ENCODE measurements around the gene EPHA3.

DNA sequence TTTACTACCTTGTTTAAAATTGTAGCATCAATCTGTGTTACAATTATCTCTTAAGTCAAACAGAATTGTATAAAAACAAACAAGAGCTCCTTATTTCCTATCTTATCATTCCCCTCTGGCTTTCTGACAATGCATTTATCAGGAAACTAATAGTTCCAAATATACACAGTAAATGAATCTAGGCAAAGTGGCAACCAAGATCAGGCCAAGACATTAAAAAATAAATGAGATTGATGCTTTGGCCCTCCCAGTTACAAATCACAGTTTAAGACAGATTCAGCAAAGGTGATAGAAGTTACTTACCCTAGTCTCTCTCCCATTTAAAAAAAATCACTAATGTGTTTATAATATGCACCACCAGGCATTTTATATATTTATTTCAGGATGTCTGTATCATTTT lies 236.7 kb downstream of the EPHA3 start:
- TF ChIP-seq CHD2 (IDR thresholded peaks at IDR 0.05; ENCODE audit: low read depth, low read length) (no peak), RCOR1 (IDR thresholded peaks at IDR 0.05; ENCODE audit: borderline replicate concordance in 1 of 2, low read depth in 2 of 2, low read length in 2 of 2) (no peak), TEAD4 (IDR thresholded peaks at IDR 0.05; ENCODE audit: low read length) (no peak), TEAD4 (CRISPR knock-in tag; IDR thresholded peaks at IDR 0.05; ENCODE audit: borderline replicate concordance) (no peak), RB1 (IDR thresholded peaks at IDR 0.05; ENCODE audit: low read depth) (no peak), EZH2 (IDR thresholded peaks at IDR 0.05; ENCODE audit: borderline replicate concordance, low read depth, low read length) (no peak), EP300 (IDR thresholded peaks at IDR 0.05; ENCODE audit: low read length) (no peak), JUN (IDR thresholded peaks at IDR 0.05; ENCODE audit: borderline replicate concordance, low read depth, low read length) (no peak), JUN (CRISPR knock-in tag; IDR thresholded peaks at IDR 0.05; ENCODE audit: borderline replicate concordance) (no peak), MYNN (IDR thresholded peaks at IDR 0.05) (no peak), MYNN (CRISPR knock-in tag; IDR thresholded peaks at IDR 0.05) (no peak), EGR1 (conservative IDR thresholded peaks at IDR 0.05) (no peak), HCFC1 (IDR thresholded peaks at IDR 0.05; ENCODE audit: low read depth, low read length) (no peak), SOX6 (IDR thresholded peaks at IDR 0.05) (no peak)
- TF ChIP-seq, protein P1, sequence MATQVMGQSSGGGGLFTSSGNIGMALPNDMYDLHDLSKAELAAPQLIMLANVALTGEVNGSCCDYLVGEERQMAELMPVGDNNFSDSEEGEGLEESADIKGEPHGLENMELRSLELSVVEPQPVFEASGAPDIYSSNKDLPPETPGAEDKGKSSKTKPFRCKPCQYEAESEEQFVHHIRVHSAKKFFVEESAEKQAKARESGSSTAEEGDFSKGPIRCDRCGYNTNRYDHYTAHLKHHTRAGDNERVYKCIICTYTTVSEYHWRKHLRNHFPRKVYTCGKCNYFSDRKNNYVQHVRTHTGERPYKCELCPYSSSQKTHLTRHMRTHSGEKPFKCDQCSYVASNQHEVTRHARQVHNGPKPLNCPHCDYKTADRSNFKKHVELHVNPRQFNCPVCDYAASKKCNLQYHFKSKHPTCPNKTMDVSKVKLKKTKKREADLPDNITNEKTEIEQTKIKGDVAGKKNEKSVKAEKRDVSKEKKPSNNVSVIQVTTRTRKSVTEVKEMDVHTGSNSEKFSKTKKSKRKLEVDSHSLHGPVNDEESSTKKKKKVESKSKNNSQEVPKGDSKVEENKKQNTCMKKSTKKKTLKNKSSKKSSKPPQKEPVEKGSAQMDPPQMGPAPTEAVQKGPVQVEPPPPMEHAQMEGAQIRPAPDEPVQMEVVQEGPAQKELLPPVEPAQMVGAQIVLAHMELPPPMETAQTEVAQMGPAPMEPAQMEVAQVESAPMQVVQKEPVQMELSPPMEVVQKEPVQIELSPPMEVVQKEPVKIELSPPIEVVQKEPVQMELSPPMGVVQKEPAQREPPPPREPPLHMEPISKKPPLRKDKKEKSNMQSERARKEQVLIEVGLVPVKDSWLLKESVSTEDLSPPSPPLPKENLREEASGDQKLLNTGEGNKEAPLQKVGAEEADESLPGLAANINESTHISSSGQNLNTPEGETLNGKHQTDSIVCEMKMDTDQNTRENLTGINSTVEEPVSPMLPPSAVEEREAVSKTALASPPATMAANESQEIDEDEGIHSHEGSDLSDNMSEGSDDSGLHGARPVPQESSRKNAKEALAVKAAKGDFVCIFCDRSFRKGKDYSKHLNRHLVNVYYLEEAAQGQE (IDR thresholded peaks at IDR 0.05; ENCODE audit: borderline replicate concordance) = no peak
- TF ChIP-seq, protein P1 (CRISPR knock-in tag; IDR thresholded peaks at IDR 0.05; ENCODE audit: low read depth) = no peak

Data from K562 (cell line).